ENCODE data around the gene ZNF865. TPM values are rescaled to one million over a fixed set of nuclear protein-coding genes. Genes with fewer than 3 reads are reported as not detected.
A peak's percentile ranks its signal among the peaks of the same experiment; 100 is the strongest.
"Not testable (repeated sequence)": the region's sequence is repeated elsewhere in the genome, so short reads cannot be mapped to it uniquely, and the experiment has no call there.

Gene ZNF865
- total RNA-seq, 2 donors from 2014 or later, result 11.9 to 14.5 TPM

- peak; percentile 40 for DNase-seq (ENCODE audit: low spot score)
- ATAC-seq (ENCODE audit: insufficient number of reproducible peaks, low FRiP score, low read depth), result peak; percentile 50
These were observed 24.8 kb upstream of the ZNF865 start, which contains the start of gene ZNF579 for GRCh38 chr19:55580628-55581144. Gene ZNF579 (minus strand): TSS chr19:55580848. CDS start chr19:55579639, 1,209 bp downstream.

GRCh38 chr19:55581145-55581822 is 24.2 kb upstream of the ZNF865 start:
- ATAC-seq (ENCODE audit: insufficient number of reproducible peaks, low FRiP score, low read depth) (no peak), DNase-seq (ENCODE audit: low spot score) (no peak)
- peak overlapping the region; percentile 99 for H3K4me3 ChIP-seq
- no peaks in the 10 kb centered on the region for H3K27me3 ChIP-seq (replicated peaks; ENCODE audit: insufficient read depth)
- no peaks in the 10 kb centered on the region for H3K9me3 ChIP-seq
- peaks cover 6 to 24% of the 10 kb centered on the region in 2 donors for H3K4me1 ChIP-seq (ENCODE audit: control insufficient read depth in 1 of 2, low read depth in 2 of 2)
- peaks cover 18% of the 10 kb centered on the region for H3K36me3 ChIP-seq
- H3K27ac ChIP-seq, result peak overlapping the region; percentile 79 to 86
- no peak for TF ChIP-seq CTCF (IDR thresholded peaks at IDR 0.05)

More at GRCh38 chr19:55580628-55581144, 24.8 kb upstream of the ZNF865 start, which contains the start of gene ZNF579:
- H3K36me3 ChIP-seq, result peaks cover 18% of the 10 kb centered on the region
- no peaks in the 10 kb centered on the region for H3K9me3 ChIP-seq
- no peak for TF ChIP-seq CTCF (IDR thresholded peaks at IDR 0.05)
- H3K4me1 ChIP-seq (ENCODE audit: control insufficient read depth in 1 of 2, low read depth in 2 of 2), result peaks cover 3 to 20% of the 10 kb centered on the region in 2 donors
- H3K27ac ChIP-seq, result peak within 1 kb of the TSS; percentile 79 to 86
- no peaks in the 10 kb centered on the region for H3K27me3 ChIP-seq (replicated peaks; ENCODE audit: insufficient read depth)
- peak within 1 kb of the TSS; percentile 99 for H3K4me3 ChIP-seq

- Histone ChIP-seq H3K27ac (no peak overlapping the region), H3K4me1 (ENCODE audit: control insufficient read depth in 1 of 2, low read depth in 2 of 2) (peaks cover 11 to 29% of the 10 kb centered on the region in 2 donors), H3K36me3 (peaks cover 18% of the 10 kb centered on the region), H3K27me3 (replicated peaks; ENCODE audit: insufficient read depth) (no peaks in the 10 kb centered on the region), H3K9me3 (no peaks in the 10 kb centered on the region), H3K4me3 (no peak overlapping the region)
- no peak for ATAC-seq (ENCODE audit: insufficient number of reproducible peaks, low FRiP score, low read depth)
- TF ChIP-seq CTCF (IDR thresholded peaks at IDR 0.05), result no peak
- no peak for DNase-seq (ENCODE audit: low spot score)
These were observed 23.6 kb upstream of the ZNF865 start for GRCh38 chr19:55581823-55582223.

- peaks cover 12 to 34% of the 10 kb centered on the region in 2 donors for H3K4me1 ChIP-seq (ENCODE audit: control insufficient read depth in 1 of 2, low read depth in 2 of 2)
- H3K27ac ChIP-seq; H3K27me3 ChIP-seq (replicated peaks; ENCODE audit: insufficient read depth); H3K9me3 ChIP-seq; H3K4me3 ChIP-seq; DNase-seq (ENCODE audit: low spot score); ATAC-seq (ENCODE audit: insufficient number of reproducible peaks, low FRiP score, low read depth): not testable (repeated sequence)
- H3K36me3 ChIP-seq, result peaks cover 17% of the 10 kb centered on the region
These were observed 23.2 kb upstream of the ZNF865 start for GRCh38 chr19:55582284-55582683.

GRCh38 chr19:55583897-55584296 is 21.6 kb upstream of the ZNF865 start:
- ATAC-seq (ENCODE audit: insufficient number of reproducible peaks, low FRiP score, low read depth); H3K9me3 ChIP-seq; H3K27me3 ChIP-seq (replicated peaks; ENCODE audit: insufficient read depth); H3K4me3 ChIP-seq; H3K27ac ChIP-seq; H3K36me3 ChIP-seq; DNase-seq (ENCODE audit: low spot score): not testable (repeated sequence)
- H3K4me1 ChIP-seq (ENCODE audit: control insufficient read depth in 1 of 2, low read depth in 2 of 2), result peaks cover 12 to 35% of the 10 kb centered on the region in 2 donors

GRCh38 chr19:55584871-55585270 is 20.6 kb upstream of the ZNF865 start:
- Histone ChIP-seq H3K4me1 (ENCODE audit: control insufficient read depth in 1 of 2, low read depth in 2 of 2) (peaks cover 12 to 29% of the 10 kb centered on the region in 2 donors), H3K27ac (no peak overlapping the region), H3K4me3 (no peak overlapping the region), H3K36me3 (no peaks in the 10 kb centered on the region), H3K27me3 (replicated peaks; ENCODE audit: insufficient read depth) (no peaks in the 10 kb centered on the region), H3K9me3 (no peaks in the 10 kb centered on the region)
- no peak for DNase-seq (ENCODE audit: low spot score)
- no peak for ATAC-seq (ENCODE audit: insufficient number of reproducible peaks, low FRiP score, low read depth)
- TF ChIP-seq CTCF (IDR thresholded peaks at IDR 0.05), result no peak

Data from thoracic aorta (tissue), 2 donors.